Hepatocyte (in vitro differentiated cells): ENCODE data around the gene RUFY3. TPM values are rescaled to one million over a fixed set of nuclear protein-coding genes. Genes with fewer than 3 reads are reported as not detected.
A peak's percentile ranks its signal among the peaks of the same experiment; 100 is the strongest.

ENCODE experiments used
- DNase-seq: peaks from one replicate; pipeline ENCODE4 v3.0.0-alpha.2; 2016; ENCODE audit warnings: low spot score
- H2AFZ ChIP-seq: fragments of 200-600 bp; sonication (generic); 2 replicates; pipeline ENCODE4 v1.6.0; 2016; ENCODE audit warnings: antibody characterized with exemption, mild to moderate bottlenecking
- H3K27ac ChIP-seq: fragments of 200-600 bp; sonication (generic); 2 replicates; pipeline ENCODE4 v1.5.1; 2016; ENCODE audit warnings: mild to moderate bottlenecking
- H3K27me3 ChIP-seq: fragments of 200-600 bp; sonication (generic); 2 replicates; pipeline ENCODE4 v1.6.1; 2016
- H3K36me3 ChIP-seq: fragments of 200-600 bp; sonication (generic); replicated peaks from 2 replicates; pipeline ENCODE4 v1.5.1; 2016; ENCODE audit warnings: low read depth; ENCODE audit not compliant: insufficient read depth
- H3K4me1 ChIP-seq: fragments of 200-600 bp; sonication (generic); 2 replicates; pipeline ENCODE4 v1.5.1; 2016; ENCODE audit warnings: mild to moderate bottlenecking, moderate library complexity; ENCODE audit not compliant: insufficient read depth
- H3K4me2 ChIP-seq: fragments of 200-600 bp; sonication (generic); 2 replicates; pipeline ENCODE4 v1.6.0; 2016
- H3K4me3 ChIP-seq: fragments of 200-600 bp; sonication (generic); 2 replicates; pipeline ENCODE4 v1.5.1; 2016; ENCODE audit warnings: mild to moderate bottlenecking
- H3K79me2 ChIP-seq: fragments of 200-600 bp; sonication (generic); 2 replicates; pipeline ENCODE4 v1.6.0; 2017; ENCODE audit warnings: mild to moderate bottlenecking
- H3K9me2 ChIP-seq: fragments of 200-600 bp; sonication (generic); replicated peaks from 2 replicates; pipeline ENCODE4 v1.6.0; 2017; ENCODE audit warnings: mild to moderate bottlenecking; ENCODE audit not compliant: insufficient read depth
- H3K9me3 ChIP-seq: fragments of 200-600 bp; sonication (generic); 2 replicates; pipeline ENCODE4 v1.5.1; 2016; ENCODE audit warnings: low read depth, mild to moderate bottlenecking
- H4K20me1 ChIP-seq: fragments of 200-600 bp; sonication (generic); 2 replicates; pipeline ENCODE4 v1.6.0; 2016; ENCODE audit warnings: mild to moderate bottlenecking; ENCODE audit not compliant: insufficient read depth, poor library complexity, severe bottlenecking
- CTCF ChIP-seq: fragments of 200-600 bp; sonication (generic); IDR thresholded peaks from 2 replicates; pipeline ENCODE4 v1.5.1; 2016; ENCODE audit warnings: antibody characterized with exemption, mild to moderate bottlenecking; ENCODE audit not compliant: poor library complexity
- EZH2 ChIP-seq: fragments of 200-600 bp; sonication (generic); IDR thresholded peaks from 2 replicates; pipeline ENCODE4 v1.6.1; 2016; ENCODE audit warnings: antibody characterized with exemption, mild to moderate bottlenecking, borderline replicate concordance
- EZH2phosphoT487 ChIP-seq: fragments of 200-600 bp; sonication (generic); IDR thresholded peaks from one replicate; pipeline ENCODE4 v1.6.1; 2018; ENCODE audit warnings: antibody characterized with exemption, mild to moderate bottlenecking, low read depth, moderate library complexity; ENCODE audit not compliant: unreplicated experiment, severe bottlenecking
- WGBS: methylation state at CpG from one replicate; pipeline ENCODE4 v1.1.6; 2016; ENCODE audit warnings: low lambda C conversion rate; ENCODE audit errors: missing lambda C conversion rate; 5-methylcytosine and 5-hydroxymethylcytosine counted together
- polyA plus RNA-seq: library from polyadenylated mRNA; unstranded; fragments of >200 nt; fragmentation: Nextera tagmentation; extraction: Ambion mirVana; gene quantifications from 2 replicates; pipeline ENCODE4 v1.2.1, GENCODE V29; 2016
- total RNA-seq: library from RNA; depleted of rRNA; stranded (reverse); fragments of >200 nt; gene quantifications from 2 replicates; pipeline ENCODE4 v1.2.3, GENCODE V29; 2014

The RUFY3 gene
- total and polyA plus RNA-seq, 2 experiments from 2014 or later, result 22.2 to 40.1 TPM

- no peak for TF ChIP-seq CTCF
- TF ChIP-seq EZH2, result no peak
- TF ChIP-seq EZH2phosphoT487, result no peak
- Histone ChIP-seq H3K36me3 (no peaks in the 10 kb centered on the region), H3K4me2 (peak overlapping the region; percentile 87), H2AFZ (peak overlapping the region; percentile 66), H3K27me3 (no peaks in the 10 kb centered on the region), H3K27ac (peak overlapping the region; percentile 94), H3K4me3 (peak overlapping the region; percentile 49), H3K9me2 (no peaks in the 10 kb centered on the region), H3K9me3 (no peaks in the 10 kb centered on the region), H3K4me1 (peaks cover 11% of the 10 kb centered on the region), H4K20me1 (no peaks in the 10 kb centered on the region), H3K79me2 (peaks cover 24% of the 10 kb centered on the region)
- peak; percentile 12 for DNase-seq
- WGBS, result 3% methylated on average over 11 of the region's 11 CpGs
Observed at GRCh38 chr4:70703619-70704214, 18.0 kb upstream of the RUFY3 start.

DNA sequence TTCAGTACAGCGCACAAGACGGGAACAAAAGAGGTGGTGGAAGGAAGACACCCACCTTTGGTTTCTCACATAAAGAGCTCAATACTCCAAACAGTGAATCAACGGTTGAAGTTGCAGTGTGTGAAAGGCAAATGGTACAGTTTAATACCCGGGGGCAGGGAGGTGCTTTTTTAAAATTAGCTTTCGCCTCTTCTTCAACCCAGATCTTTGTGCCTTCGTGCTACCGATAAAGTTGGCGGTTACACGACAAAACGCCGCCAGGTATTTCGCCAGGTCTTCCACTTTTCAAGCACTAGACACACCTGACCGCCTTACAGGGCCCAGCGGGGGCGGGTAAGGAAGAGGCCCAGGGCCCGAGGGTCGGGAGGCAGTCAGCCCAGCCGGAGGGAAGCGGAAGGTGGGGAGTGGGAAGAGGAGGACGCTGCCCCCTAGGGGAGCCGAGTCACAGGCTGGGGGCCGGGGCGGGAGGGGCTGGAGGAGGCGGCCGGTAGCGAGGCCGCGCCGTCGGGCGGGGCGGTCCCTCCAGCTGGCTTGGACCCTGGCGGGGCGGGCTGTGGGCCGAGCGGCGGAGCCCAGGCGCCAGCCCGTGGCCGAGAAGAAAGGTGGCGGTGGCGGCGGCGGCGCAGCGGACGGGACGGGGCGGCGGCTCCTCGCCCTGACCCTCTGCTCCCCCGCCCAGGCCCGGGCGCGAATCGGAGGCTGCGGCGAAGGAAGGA is 17.4 kb upstream of the RUFY3 start:
- peak overlapping the region; percentile 87 for H3K4me2 ChIP-seq
- H3K9me2 ChIP-seq, result no peaks in the 10 kb centered on the region
- no peaks in the 10 kb centered on the region for H3K36me3 ChIP-seq
- TF ChIP-seq EZH2phosphoT487, result no peak
- peak; percentile 57 for TF ChIP-seq CTCF
- TF ChIP-seq EZH2, result no peak
- H3K9me3 ChIP-seq, result no peaks in the 10 kb centered on the region
- WGBS, result 2% methylated on average over 28 of the region's 58 CpGs
- peak overlapping the region; percentile 49 for H3K4me3 ChIP-seq
- no peaks in the 10 kb centered on the region for H3K27me3 ChIP-seq
- H3K79me2 ChIP-seq, result peaks cover 30% of the 10 kb centered on the region
- DNase-seq, result peak; percentile 95
- peak overlapping the region; percentile 66 for H2AFZ ChIP-seq
- H3K4me1 ChIP-seq, result peaks cover 11% of the 10 kb centered on the region
- peak overlapping the region; percentile 94 for H3K27ac ChIP-seq
- no peaks in the 10 kb centered on the region for H4K20me1 ChIP-seq

DNA sequence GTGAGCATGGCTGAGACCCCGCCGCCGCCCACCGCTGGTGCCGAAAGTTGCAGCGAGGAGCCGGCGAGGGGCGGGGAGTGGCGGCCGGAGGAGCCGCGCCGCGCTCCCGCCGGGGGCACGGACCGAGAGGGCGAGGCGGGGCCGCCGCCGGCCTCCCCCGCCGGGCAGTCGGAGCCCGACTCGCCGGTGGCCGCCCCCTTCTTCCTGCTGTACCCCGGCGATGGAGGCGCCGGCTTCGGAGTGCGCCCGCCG is 16.9 kb upstream of the RUFY3 start:
- Histone ChIP-seq H3K4me3 (peak overlapping the region; percentile 49), H3K27ac (peak overlapping the region; percentile 94), H3K9me2 (no peaks in the 10 kb centered on the region), H3K4me1 (peaks cover 11% of the 10 kb centered on the region), H3K27me3 (no peaks in the 10 kb centered on the region), H3K36me3 (no peaks in the 10 kb centered on the region), H3K9me3 (no peaks in the 10 kb centered on the region), H3K79me2 (peaks cover 35% of the 10 kb centered on the region), H3K4me2 (peak overlapping the region; percentile 87), H2AFZ (peak overlapping the region; percentile 66), H4K20me1 (no peaks in the 10 kb centered on the region)
- WGBS, result 1% methylated on average over 14 of the region's 39 CpGs
- TF ChIP-seq EZH2phosphoT487, result no peak
- TF ChIP-seq EZH2, result no peak
- TF ChIP-seq CTCF, result no peak
- DNase-seq, result no peak
